ENCODE data around the gene FHIT.

DNA sequence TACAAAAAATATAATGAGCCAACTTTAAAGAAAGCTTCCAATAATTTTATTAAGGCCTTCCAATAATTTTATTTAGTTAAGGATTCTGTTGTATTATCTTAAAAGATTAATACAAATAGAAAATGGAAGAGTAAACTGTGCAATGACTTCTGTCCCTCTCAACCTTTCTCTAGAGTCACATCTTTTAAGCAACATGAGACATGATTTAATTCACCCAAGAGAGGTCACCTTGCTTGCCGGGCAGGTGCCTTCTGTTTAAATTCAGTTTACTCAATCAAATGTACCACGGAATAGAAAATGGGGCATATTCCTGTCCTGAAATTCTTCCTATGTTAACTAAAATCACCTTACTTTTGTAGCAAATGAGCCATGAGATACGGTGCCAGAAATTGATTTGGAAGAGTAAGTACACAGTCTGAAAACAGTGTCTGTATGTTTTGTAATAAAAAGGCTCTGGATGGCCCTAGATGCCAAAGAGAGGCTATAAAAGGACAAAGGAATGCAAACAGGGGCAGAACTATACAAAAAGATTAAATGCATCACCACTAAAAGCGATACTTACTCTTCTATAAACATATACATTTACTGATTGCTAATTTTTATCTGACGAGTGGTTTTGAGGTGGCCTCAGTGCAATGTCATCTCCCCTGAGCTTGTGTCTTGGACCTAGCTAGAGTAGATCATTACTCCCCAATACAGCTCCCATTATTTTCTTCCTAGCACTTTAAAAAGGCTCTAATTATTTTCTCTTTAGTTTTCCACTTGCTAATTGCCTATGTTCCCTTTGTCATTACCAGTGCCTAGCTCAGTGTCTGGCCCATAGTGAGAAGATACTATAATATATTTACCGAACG, 134.0 kb downstream of the FHIT start:
- no peak for TF ChIP-seq EZH2 (IDR thresholded peaks at IDR 0.05; ENCODE audit: low read depth)
- TF ChIP-seq, protein P1, sequence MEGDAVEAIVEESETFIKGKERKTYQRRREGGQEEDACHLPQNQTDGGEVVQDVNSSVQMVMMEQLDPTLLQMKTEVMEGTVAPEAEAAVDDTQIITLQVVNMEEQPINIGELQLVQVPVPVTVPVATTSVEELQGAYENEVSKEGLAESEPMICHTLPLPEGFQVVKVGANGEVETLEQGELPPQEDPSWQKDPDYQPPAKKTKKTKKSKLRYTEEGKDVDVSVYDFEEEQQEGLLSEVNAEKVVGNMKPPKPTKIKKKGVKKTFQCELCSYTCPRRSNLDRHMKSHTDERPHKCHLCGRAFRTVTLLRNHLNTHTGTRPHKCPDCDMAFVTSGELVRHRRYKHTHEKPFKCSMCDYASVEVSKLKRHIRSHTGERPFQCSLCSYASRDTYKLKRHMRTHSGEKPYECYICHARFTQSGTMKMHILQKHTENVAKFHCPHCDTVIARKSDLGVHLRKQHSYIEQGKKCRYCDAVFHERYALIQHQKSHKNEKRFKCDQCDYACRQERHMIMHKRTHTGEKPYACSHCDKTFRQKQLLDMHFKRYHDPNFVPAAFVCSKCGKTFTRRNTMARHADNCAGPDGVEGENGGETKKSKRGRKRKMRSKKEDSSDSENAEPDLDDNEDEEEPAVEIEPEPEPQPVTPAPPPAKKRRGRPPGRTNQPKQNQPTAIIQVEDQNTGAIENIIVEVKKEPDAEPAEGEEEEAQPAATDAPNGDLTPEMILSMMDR (conservative IDR thresholded peaks at IDR 0.05), result no peak

Measured in PC-9 (cell line).